SJCRH30 (cell line): Measurements from ENCODE around the gene CYP4A22. TPM values are rescaled to one million over a fixed set of nuclear protein-coding genes. Genes with fewer than 3 reads are reported as not detected.
"Not testable (repeated sequence)": the region's sequence is repeated elsewhere in the genome, so short reads cannot be mapped to it uniquely, and the experiment has no call there.

ENCODE experiments used
- DNase-seq, 2 experiments: peaks; one replicate each; pipeline ENCODE4 v3.0.0-alpha.2; 2015 to 2020
- H3K27ac ChIP-seq: fragments of 250-450 bp; sonication (Bioruptor Pico); 2 replicates; pipeline ENCODE4 v1.5.1; 2020; ENCODE audit warnings: mild to moderate bottlenecking, moderate library complexity
- H3K27me3 ChIP-seq: fragments of 250-450 bp; sonication (Bioruptor Pico); 2 replicates; pipeline ENCODE4 v1.5.1; 2020; ENCODE audit warnings: mild to moderate bottlenecking, moderate library complexity
- H3K36me3 ChIP-seq: fragments of 250-450 bp; sonication (Bioruptor Pico); 2 replicates; pipeline ENCODE4 v1.5.1; 2020; ENCODE audit warnings: mild to moderate bottlenecking, moderate library complexity
- H3K4me1 ChIP-seq: fragments of 250-450 bp; sonication (Bioruptor Pico); 2 replicates; pipeline ENCODE4 v1.5.1; 2020; ENCODE audit warnings: mild to moderate bottlenecking, moderate library complexity
- H3K4me3 ChIP-seq: fragments of 250-450 bp; sonication (Bioruptor Pico); 2 replicates; pipeline ENCODE4 v1.5.1; 2020; ENCODE audit warnings: mild to moderate bottlenecking, moderate library complexity
- H3K9me3 ChIP-seq: fragments of 250-450 bp; sonication (Bioruptor Pico); replicated peaks from 2 replicates; pipeline ENCODE4 v1.5.1; 2020; ENCODE audit warnings: mild to moderate bottlenecking, moderate library complexity
- total RNA-seq: library from RNA; depleted of rRNA; stranded (reverse); fragments of >200 nt; shearing (Covaris generic); gene quantifications from 2 replicates; pipeline ENCODE4 v1.2.3, GENCODE V29; 2014

Gene CYP4A22
- total RNA-seq, 1 experiment from 2014 or later = not detected

- Histone ChIP-seq H3K4me1 (peaks cover 13% of the 10 kb centered on the region; the same call in 1 of the 2 replicates), H3K9me3 (no peaks in the 10 kb centered on the region), H3K27ac (no peak overlapping the region), H3K4me3 (no peak overlapping the region), H3K36me3 (no peaks in the 10 kb centered on the region), H3K27me3 (peaks cover 4% of the 10 kb centered on the region; the same call in 1 of the 2 replicates)
- no peak for DNase-seq
Measured at GRCh38 chr1:47186267-47187185, 49.3 kb downstream of the CYP4A22 start.

GRCh38 chr1:47187231-47187925 lies 50.1 kb downstream of the CYP4A22 start:
- Histone ChIP-seq H3K36me3 (no peaks in the 10 kb centered on the region), H3K4me3 (no peak overlapping the region), H3K27ac (no peak overlapping the region), H3K27me3 (peaks cover 4% of the 10 kb centered on the region; the same call in 1 of the 2 replicates), H3K4me1 (peaks cover 21% of the 10 kb centered on the region), H3K9me3 (no peaks in the 10 kb centered on the region)
- DNase-seq = no peak

GRCh38 chr1:47187926-47188250 lies 50.6 kb downstream of the CYP4A22 start:
- H3K27ac ChIP-seq = no peak overlapping the region
- no peaks in the 10 kb centered on the region for H3K9me3 ChIP-seq
- no peak overlapping the region for H3K4me3 ChIP-seq
- peaks cover 24% of the 10 kb centered on the region for H3K4me1 ChIP-seq
- peaks cover 4% of the 10 kb centered on the region; the same call in 1 of the 2 replicates for H3K27me3 ChIP-seq
- DNase-seq = no peak
- H3K36me3 ChIP-seq = no peaks in the 10 kb centered on the region

- Histone ChIP-seq H3K27ac (no peak overlapping the region), H3K9me3 (no peaks in the 10 kb centered on the region), H3K4me1 (peaks cover 24% of the 10 kb centered on the region), H3K27me3 (no peaks in the 10 kb centered on the region; the same call in 1 of the 2 replicates), H3K4me3 (no peak overlapping the region), H3K36me3 (no peaks in the 10 kb centered on the region)
- no peak for DNase-seq
Measured at GRCh38 chr1:47188791-47189785, 51.8 kb downstream of the CYP4A22 start.

GRCh38 chr1:47189844-47190508 lies 52.7 kb downstream of the CYP4A22 start, which contains the start of gene PDZK1IP1:
Gene PDZK1IP1, minus strand, starts transcription at chr1:47190036. Its CDS starts 104 bp downstream, at chr1:47189932.
- Histone ChIP-seq H3K4me3 (no peak within 1 kb of the TSS), H3K9me3 (no peaks in the 10 kb centered on the region), H3K4me1 (peaks cover 24% of the 10 kb centered on the region), H3K27me3 (no peaks in the 10 kb centered on the region; the same call in 1 of the 2 replicates), H3K27ac (no peak within 1 kb of the TSS), H3K36me3 (no peaks in the 10 kb centered on the region)
- DNase-seq = peak; percentile 53 to 63

GRCh38 chr1:47190509-47190855 lies 53.2 kb downstream of the CYP4A22 start:
- no peaks in the 10 kb centered on the region for H3K9me3 ChIP-seq
- peaks cover 24% of the 10 kb centered on the region for H3K4me1 ChIP-seq
- no peak overlapping the region for H3K27ac ChIP-seq
- H3K4me3 ChIP-seq = no peak overlapping the region
- H3K36me3 ChIP-seq = no peaks in the 10 kb centered on the region
- no peaks in the 10 kb centered on the region; the same call in 1 of the 2 replicates for H3K27me3 ChIP-seq
- no peak for DNase-seq

- DNase-seq = no peak
- H3K36me3 ChIP-seq = no peaks in the 10 kb centered on the region
- no peak overlapping the region for H3K4me3 ChIP-seq
- H3K4me1 ChIP-seq = peaks cover 24% of the 10 kb centered on the region
- no peak overlapping the region for H3K27ac ChIP-seq
- no peaks in the 10 kb centered on the region for H3K9me3 ChIP-seq
- no peaks in the 10 kb centered on the region; the same call in 1 of the 2 replicates for H3K27me3 ChIP-seq
Measured at GRCh38 chr1:47190857-47191256, 53.6 kb downstream of the CYP4A22 start.

GRCh38 chr1:47191940-47192457 lies 54.8 kb downstream of the CYP4A22 start:
- no peaks in the 10 kb centered on the region; the same call in 1 of the 2 replicates for H3K27me3 ChIP-seq
- H3K9me3 ChIP-seq = no peaks in the 10 kb centered on the region
- peaks cover 24% of the 10 kb centered on the region for H3K4me1 ChIP-seq
- no peak for DNase-seq
- no peaks in the 10 kb centered on the region for H3K36me3 ChIP-seq
- peak overlapping the region; percentile 32; the same call in 1 of the 2 replicates for H3K27ac ChIP-seq
- no peak overlapping the region for H3K4me3 ChIP-seq

- Histone ChIP-seq H3K4me1 (peaks cover 24% of the 10 kb centered on the region), H3K36me3 (no peaks in the 10 kb centered on the region), H3K9me3 (no peaks in the 10 kb centered on the region), H3K27me3 (no peaks in the 10 kb centered on the region; the same call in 1 of the 2 replicates), H3K27ac (peak overlapping the region; percentile 32), H3K4me3 (no peak overlapping the region)
- DNase-seq = peak; percentile 94 to 97
Measured at GRCh38 chr1:47192458-47193384, 55.5 kb downstream of the CYP4A22 start.

GRCh38 chr1:47193496-47193895 lies 56.3 kb downstream of the CYP4A22 start:
- peaks cover 24% of the 10 kb centered on the region for H3K4me1 ChIP-seq
- not testable (repeated sequence) for H3K36me3 ChIP-seq, H3K9me3 ChIP-seq, H3K27me3 ChIP-seq, H3K4me3 ChIP-seq, DNase-seq, H3K27ac ChIP-seq

GRCh38 chr1:47194311-47194710 lies 57.1 kb downstream of the CYP4A22 start:
- Histone ChIP-seq H3K4me1 (peaks cover 24% of the 10 kb centered on the region), H3K9me3 (no peaks in the 10 kb centered on the region), H3K36me3 (no peaks in the 10 kb centered on the region)

GRCh38 chr1:47195981-47196380 lies 58.7 kb downstream of the CYP4A22 start:
- not testable (repeated sequence) for H3K27ac ChIP-seq

More at GRCh38 chr1:47194311-47194710, 57.1 kb downstream of the CYP4A22 start:
- Histone ChIP-seq H3K4me3 (no peak overlapping the region), H3K27me3 (no peaks in the 10 kb centered on the region; the same call in 1 of the 2 replicates), H3K27ac (no peak overlapping the region)
- DNase-seq = no peak

GRCh38 chr1:47196622-47197021 lies 59.4 kb downstream of the CYP4A22 start:
- Histone ChIP-seq H3K36me3 (no peaks in the 10 kb centered on the region), H3K4me1 (peaks cover 10% of the 10 kb centered on the region), H3K9me3 (no peaks in the 10 kb centered on the region), H3K27me3 (no peaks in the 10 kb centered on the region; the same call in 1 of the 2 replicates), H3K4me3 (no peak overlapping the region), H3K27ac (no peak overlapping the region)
- no peak for DNase-seq

More at GRCh38 chr1:47195981-47196380, 58.7 kb downstream of the CYP4A22 start:
- not testable (repeated sequence) for H3K9me3 ChIP-seq, H3K27me3 ChIP-seq, DNase-seq, H3K36me3 ChIP-seq, H3K4me3 ChIP-seq
- H3K4me1 ChIP-seq = peaks cover 12% of the 10 kb centered on the region
